ENCODE data around the gene APOC1.
A peak's percentile ranks its signal among the peaks of the same experiment; 100 is the strongest.

Gene APOC1

GRCh38 chr19:44900328-44901244, 13.8 kb upstream of the APOC1 start:
- no peak for DNase-seq (ENCODE audit: low read depth, low spot score)
- H3K36me3 ChIP-seq (ENCODE audit: insufficient read depth, insufficient read length, low read length) = peaks cover 74% of the 10 kb centered on the region
- no peak overlapping the region for H3K9ac ChIP-seq (ENCODE audit: insufficient read length, low read depth)
- no peaks in the 10 kb centered on the region for H3K27me3 ChIP-seq (ENCODE audit: insufficient read depth, insufficient read length)
- peaks cover 9% of the 10 kb centered on the region for H3K4me1 ChIP-seq (ENCODE audit: insufficient read depth, insufficient read length)
- TF ChIP-seq ZNF274 (IDR thresholded peaks at IDR 0.05; ENCODE audit: low read depth, low read length) (no peak), YY1 (IDR thresholded peaks at IDR 0.05; ENCODE audit: insufficient read depth, insufficient read length) (no peak), SUZ12 (IDR thresholded peaks at IDR 0.05; ENCODE audit: extremely low read depth, insufficient read depth, insufficient read length) (no peak)
- H3K9me3 ChIP-seq (ENCODE audit: insufficient read depth, low read length) = no peaks in the 10 kb centered on the region
- H3K4me3 ChIP-seq (ENCODE audit: insufficient read length, low read depth) = no peak overlapping the region

GRCh38 chr19:44903216-44903601, 11.2 kb upstream of the APOC1 start:
- TF ChIP-seq ZNF274 (IDR thresholded peaks at IDR 0.05; ENCODE audit: low read depth, low read length) = no peak
- no peak for TF ChIP-seq SUZ12 (IDR thresholded peaks at IDR 0.05; ENCODE audit: extremely low read depth, insufficient read depth, insufficient read length)
- TF ChIP-seq YY1 (IDR thresholded peaks at IDR 0.05; ENCODE audit: insufficient read depth, insufficient read length) = no peak
- Histone ChIP-seq H3K9ac (ENCODE audit: insufficient read length, low read depth) (no peak overlapping the region), H3K9me3 (ENCODE audit: insufficient read depth, low read length) (no peaks in the 10 kb centered on the region), H3K36me3 (ENCODE audit: insufficient read depth, insufficient read length, low read length) (peaks cover 62% of the 10 kb centered on the region), H3K4me3 (ENCODE audit: insufficient read length, low read depth) (no peak overlapping the region), H3K4me1 (ENCODE audit: insufficient read depth, insufficient read length) (peaks cover 13% of the 10 kb centered on the region), H3K27me3 (ENCODE audit: insufficient read depth, insufficient read length) (no peaks in the 10 kb centered on the region)
- DNase-seq (ENCODE audit: low read depth, low spot score) = no peak

- H3K27me3 ChIP-seq (ENCODE audit: insufficient read depth, insufficient read length) = no peaks in the 10 kb centered on the region
- no peak overlapping the region for H3K4me3 ChIP-seq (ENCODE audit: insufficient read length, low read depth)
- no peaks in the 10 kb centered on the region for H3K9me3 ChIP-seq (ENCODE audit: insufficient read depth, low read length)
- peak overlapping the region; percentile 76 for H3K9ac ChIP-seq (ENCODE audit: insufficient read length, low read depth)
- DNase-seq (ENCODE audit: low read depth, low spot score) = peak; percentile 56
- peaks cover 66% of the 10 kb centered on the region for H3K36me3 ChIP-seq (ENCODE audit: insufficient read depth, insufficient read length, low read length)
- no peak for TF ChIP-seq ZNF274 (IDR thresholded peaks at IDR 0.05; ENCODE audit: low read depth, low read length)
- no peak for TF ChIP-seq YY1 (IDR thresholded peaks at IDR 0.05; ENCODE audit: insufficient read depth, insufficient read length)
- no peak for TF ChIP-seq SUZ12 (IDR thresholded peaks at IDR 0.05; ENCODE audit: extremely low read depth, insufficient read depth, insufficient read length)
- peaks cover 13% of the 10 kb centered on the region for H3K4me1 ChIP-seq (ENCODE audit: insufficient read depth, insufficient read length)
Measured at GRCh38 chr19:44903602-44904425, 10.6 kb upstream of the APOC1 start.

- peak overlapping the region; percentile 76 for H3K9ac ChIP-seq (ENCODE audit: insufficient read length, low read depth)
- no peaks in the 10 kb centered on the region for H3K27me3 ChIP-seq (ENCODE audit: insufficient read depth, insufficient read length)
- peaks cover 16% of the 10 kb centered on the region for H3K4me1 ChIP-seq (ENCODE audit: insufficient read depth, insufficient read length)
- no peak for TF ChIP-seq ZNF274 (IDR thresholded peaks at IDR 0.05; ENCODE audit: low read depth, low read length)
- TF ChIP-seq YY1 (IDR thresholded peaks at IDR 0.05; ENCODE audit: insufficient read depth, insufficient read length) = no peak
- TF ChIP-seq SUZ12 (IDR thresholded peaks at IDR 0.05; ENCODE audit: extremely low read depth, insufficient read depth, insufficient read length) = no peak
- peaks cover 67% of the 10 kb centered on the region for H3K36me3 ChIP-seq (ENCODE audit: insufficient read depth, insufficient read length, low read length)
- H3K9me3 ChIP-seq (ENCODE audit: insufficient read depth, low read length) = no peaks in the 10 kb centered on the region
- H3K4me3 ChIP-seq (ENCODE audit: insufficient read length, low read depth) = no peak overlapping the region
- DNase-seq (ENCODE audit: low read depth, low spot score) = no peak
Measured at GRCh38 chr19:44904426-44904994, 9.9 kb upstream of the APOC1 start.

GRCh38 chr19:44905437-44906160, 8.8 kb upstream of the APOC1 start, which contains the start of gene APOE:
Gene APOE, plus strand, starts transcription at chr19:44905796. Its CDS starts 829 bp downstream, at chr19:44906625.
- peak within 1 kb of the TSS; percentile 90 for H3K9ac ChIP-seq (ENCODE audit: insufficient read length, low read depth)
- DNase-seq (ENCODE audit: low read depth, low spot score) = no peak
- H3K27me3 ChIP-seq (ENCODE audit: insufficient read depth, insufficient read length) = no peaks in the 10 kb centered on the region
- H3K4me3 ChIP-seq (ENCODE audit: insufficient read length, low read depth) = peak within 1 kb of the TSS; percentile 89
- TF ChIP-seq YY1 (IDR thresholded peaks at IDR 0.05; ENCODE audit: insufficient read depth, insufficient read length) (no peak), SUZ12 (IDR thresholded peaks at IDR 0.05; ENCODE audit: extremely low read depth, insufficient read depth, insufficient read length) (no peak), ZNF274 (IDR thresholded peaks at IDR 0.05; ENCODE audit: low read depth, low read length) (no peak)
- peaks cover 16% of the 10 kb centered on the region for H3K4me1 ChIP-seq (ENCODE audit: insufficient read depth, insufficient read length)
- H3K36me3 ChIP-seq (ENCODE audit: insufficient read depth, insufficient read length, low read length) = peaks cover 61% of the 10 kb centered on the region
- no peaks in the 10 kb centered on the region for H3K9me3 ChIP-seq (ENCODE audit: insufficient read depth, low read length)

GRCh38 chr19:44907613-44908012, 6.8 kb upstream of the APOC1 start:
- H3K27me3 ChIP-seq (ENCODE audit: insufficient read depth, insufficient read length) = no peaks in the 10 kb centered on the region
- H3K9me3 ChIP-seq (ENCODE audit: insufficient read depth, low read length) = no peaks in the 10 kb centered on the region
- no peak for TF ChIP-seq ZNF274 (IDR thresholded peaks at IDR 0.05; ENCODE audit: low read depth, low read length)
- TF ChIP-seq SUZ12 (IDR thresholded peaks at IDR 0.05; ENCODE audit: extremely low read depth, insufficient read depth, insufficient read length) = no peak
- no peak for TF ChIP-seq YY1 (IDR thresholded peaks at IDR 0.05; ENCODE audit: insufficient read depth, insufficient read length)
- peaks cover 22% of the 10 kb centered on the region for H3K4me1 ChIP-seq (ENCODE audit: insufficient read depth, insufficient read length)
- no peak overlapping the region for H3K4me3 ChIP-seq (ENCODE audit: insufficient read length, low read depth)
- H3K9ac ChIP-seq (ENCODE audit: insufficient read length, low read depth) = peak overlapping the region; percentile 51
- DNase-seq (ENCODE audit: low read depth, low spot score) = no peak
- peaks cover 44% of the 10 kb centered on the region for H3K36me3 ChIP-seq (ENCODE audit: insufficient read depth, insufficient read length, low read length)
